ENCODE measurements around the gene TDP1.

The TDP1 gene

GRCh38 chr14:89986462-89987160 lies 30.9 kb downstream of the TDP1 start:
- Histone ChIP-seq H3K27me3 (ENCODE audit: insufficient read depth, low read length, poor library complexity) (no peaks in the 10 kb centered on the region), H3K9ac (ENCODE audit: low read depth, low read length) (no peak overlapping the region), H4K20me1 (ENCODE audit: insufficient read depth, low read length) (no peaks in the 10 kb centered on the region), H2AFZ (ENCODE audit: low read depth, low read length) (no peak overlapping the region), H3K4me3 (ENCODE audit: low read depth in 1 of 2, low read length in 2 of 2) (no peak overlapping the region), H3K79me2 (ENCODE audit: insufficient read depth, low read length) (no peaks in the 10 kb centered on the region), H3K4me2 (ENCODE audit: insufficient read depth, low read length) (no peak overlapping the region), H3K4me1 (ENCODE audit: insufficient read depth, low read length) (no peaks in the 10 kb centered on the region), H3K36me3 (ENCODE audit: insufficient read depth, low read length) (peaks cover 90% of the 10 kb centered on the region), H3K27ac (ENCODE audit: low read length) (no peak overlapping the region), H3K9me3 (ENCODE audit: insufficient read depth, low read length, severe bottlenecking) (no peaks in the 10 kb centered on the region)
- ATAC-seq (ENCODE audit: insufficient read depth, low read depth) (no peak), DNase-seq (no peak)
- TF ChIP-seq, protein P1, sequence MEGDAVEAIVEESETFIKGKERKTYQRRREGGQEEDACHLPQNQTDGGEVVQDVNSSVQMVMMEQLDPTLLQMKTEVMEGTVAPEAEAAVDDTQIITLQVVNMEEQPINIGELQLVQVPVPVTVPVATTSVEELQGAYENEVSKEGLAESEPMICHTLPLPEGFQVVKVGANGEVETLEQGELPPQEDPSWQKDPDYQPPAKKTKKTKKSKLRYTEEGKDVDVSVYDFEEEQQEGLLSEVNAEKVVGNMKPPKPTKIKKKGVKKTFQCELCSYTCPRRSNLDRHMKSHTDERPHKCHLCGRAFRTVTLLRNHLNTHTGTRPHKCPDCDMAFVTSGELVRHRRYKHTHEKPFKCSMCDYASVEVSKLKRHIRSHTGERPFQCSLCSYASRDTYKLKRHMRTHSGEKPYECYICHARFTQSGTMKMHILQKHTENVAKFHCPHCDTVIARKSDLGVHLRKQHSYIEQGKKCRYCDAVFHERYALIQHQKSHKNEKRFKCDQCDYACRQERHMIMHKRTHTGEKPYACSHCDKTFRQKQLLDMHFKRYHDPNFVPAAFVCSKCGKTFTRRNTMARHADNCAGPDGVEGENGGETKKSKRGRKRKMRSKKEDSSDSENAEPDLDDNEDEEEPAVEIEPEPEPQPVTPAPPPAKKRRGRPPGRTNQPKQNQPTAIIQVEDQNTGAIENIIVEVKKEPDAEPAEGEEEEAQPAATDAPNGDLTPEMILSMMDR (IDR thresholded peaks at IDR 0.05; ENCODE audit: borderline replicate concordance, extremely low read depth, low read length, poor library complexity, severe bottlenecking), result no peak
- TF ChIP-seq EZH2 (IDR thresholded peaks at IDR 0.05; ENCODE audit: borderline replicate concordance, low read depth, low read length, severe bottlenecking), result no peak

- Histone ChIP-seq H4K20me1 (ENCODE audit: insufficient read depth, low read length) (no peaks in the 10 kb centered on the region), H3K9ac (ENCODE audit: low read depth, low read length) (no peak overlapping the region), H3K27me3 (ENCODE audit: insufficient read depth, low read length, poor library complexity) (no peaks in the 10 kb centered on the region), H3K4me2 (ENCODE audit: insufficient read depth, low read length) (no peak overlapping the region), H3K9me3 (ENCODE audit: insufficient read depth, low read length, severe bottlenecking) (no peaks in the 10 kb centered on the region), H2AFZ (ENCODE audit: low read depth, low read length) (no peak overlapping the region), H3K4me1 (ENCODE audit: insufficient read depth, low read length) (no peaks in the 10 kb centered on the region), H3K79me2 (ENCODE audit: insufficient read depth, low read length) (no peaks in the 10 kb centered on the region), H3K36me3 (ENCODE audit: insufficient read depth, low read length) (peaks cover 90% of the 10 kb centered on the region), H3K27ac (ENCODE audit: low read length) (no peak overlapping the region), H3K4me3 (ENCODE audit: low read depth in 1 of 2, low read length in 2 of 2) (no peak overlapping the region)
- TF ChIP-seq EZH2 (IDR thresholded peaks at IDR 0.05; ENCODE audit: borderline replicate concordance, low read depth, low read length, severe bottlenecking), result no peak
- TF ChIP-seq, protein P1 (IDR thresholded peaks at IDR 0.05; ENCODE audit: borderline replicate concordance, extremely low read depth, low read length, poor library complexity, severe bottlenecking), result no peak
- no peak for DNase-seq
- no peak for ATAC-seq (ENCODE audit: insufficient read depth, low read depth)
These were observed 31.4 kb downstream of the TDP1 start for GRCh38 chr14:89987161-89987475.

- Histone ChIP-seq H3K36me3 (ENCODE audit: insufficient read depth, low read length) (peaks cover 90% of the 10 kb centered on the region), H3K27me3 (ENCODE audit: insufficient read depth, low read length, poor library complexity) (no peaks in the 10 kb centered on the region), H3K4me2 (ENCODE audit: insufficient read depth, low read length) (no peak overlapping the region), H3K9me3 (ENCODE audit: insufficient read depth, low read length, severe bottlenecking) (no peaks in the 10 kb centered on the region), H4K20me1 (ENCODE audit: insufficient read depth, low read length) (no peaks in the 10 kb centered on the region), H2AFZ (ENCODE audit: low read depth, low read length) (no peak overlapping the region), H3K4me1 (ENCODE audit: insufficient read depth, low read length) (no peaks in the 10 kb centered on the region), H3K79me2 (ENCODE audit: insufficient read depth, low read length) (no peaks in the 10 kb centered on the region), H3K27ac (ENCODE audit: low read length) (no peak overlapping the region), H3K9ac (ENCODE audit: low read depth, low read length) (no peak overlapping the region), H3K4me3 (ENCODE audit: low read depth in 1 of 2, low read length in 2 of 2) (no peak overlapping the region)
- DNase-seq, result no peak
- TF ChIP-seq, protein P1 (IDR thresholded peaks at IDR 0.05; ENCODE audit: borderline replicate concordance, extremely low read depth, low read length, poor library complexity, severe bottlenecking), result no peak
- no peak for TF ChIP-seq EZH2 (IDR thresholded peaks at IDR 0.05; ENCODE audit: borderline replicate concordance, low read depth, low read length, severe bottlenecking)
- ATAC-seq (ENCODE audit: insufficient read depth, low read depth), result no peak
These were observed 33.1 kb downstream of the TDP1 start for GRCh38 chr14:89988787-89989186.
